ENCODE results near the gene EMX2.

Gene EMX2

DNA sequence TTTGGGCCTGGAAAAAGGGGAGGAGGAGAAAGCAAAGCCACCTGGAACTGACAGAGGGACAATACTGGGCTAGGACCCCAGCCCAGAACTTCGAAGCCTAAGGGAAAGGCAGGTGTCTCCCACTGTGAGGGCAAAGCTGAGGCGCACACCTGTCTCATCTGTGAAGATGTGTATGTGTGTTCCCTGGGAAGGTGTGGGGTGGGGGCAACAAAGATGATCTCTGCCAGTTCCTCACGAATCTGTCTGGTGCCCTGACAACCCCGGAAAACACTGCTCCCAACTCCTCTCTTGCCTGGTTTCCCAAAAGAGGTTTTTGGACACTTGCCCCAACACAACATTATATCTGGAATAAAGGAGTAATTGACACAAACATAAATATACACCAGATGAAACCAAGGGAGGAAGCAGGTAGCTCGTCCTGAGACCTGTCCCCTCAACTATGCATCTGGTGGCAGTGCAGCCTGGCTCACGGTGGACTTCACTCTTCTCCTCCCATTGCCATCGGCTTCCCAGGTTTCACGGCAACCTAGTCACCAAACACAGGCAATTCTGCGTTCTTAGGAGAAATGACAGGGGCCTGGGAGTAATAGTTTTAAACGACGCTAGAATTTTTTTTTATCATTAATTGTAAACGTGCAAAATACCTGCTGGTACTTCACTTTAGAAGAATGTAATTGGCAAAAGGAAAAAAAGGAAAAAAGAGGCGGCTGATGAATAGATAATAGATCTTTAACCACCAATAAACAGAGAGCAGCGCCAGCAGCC, 1.7 kb upstream of the EMX2 start:
- no peaks in the 10 kb centered on the region for H3K9me2 ChIP-seq (replicated peaks; ENCODE audit: control insufficient read depth, low read length)
- no peaks in the 10 kb centered on the region for H4K20me1 ChIP-seq (ENCODE audit: control insufficient read depth, insufficient read depth, low read depth, low read length)
- no peak overlapping the region for H3K4me3 ChIP-seq (ENCODE audit: low read length)
- H3K4me2 ChIP-seq (ENCODE audit: low read length) = no peak overlapping the region
- peaks cover 13% of the 10 kb centered on the region for H3K27me3 ChIP-seq (ENCODE audit: control insufficient read depth, low read length)
- H3K36me3 ChIP-seq (ENCODE audit: control insufficient read depth, low read length) = no peaks in the 10 kb centered on the region
- no peaks in the 10 kb centered on the region for H3K9me3 ChIP-seq (ENCODE audit: control insufficient read depth, insufficient read depth, low read length)
- TF ChIP-seq, protein P1, sequence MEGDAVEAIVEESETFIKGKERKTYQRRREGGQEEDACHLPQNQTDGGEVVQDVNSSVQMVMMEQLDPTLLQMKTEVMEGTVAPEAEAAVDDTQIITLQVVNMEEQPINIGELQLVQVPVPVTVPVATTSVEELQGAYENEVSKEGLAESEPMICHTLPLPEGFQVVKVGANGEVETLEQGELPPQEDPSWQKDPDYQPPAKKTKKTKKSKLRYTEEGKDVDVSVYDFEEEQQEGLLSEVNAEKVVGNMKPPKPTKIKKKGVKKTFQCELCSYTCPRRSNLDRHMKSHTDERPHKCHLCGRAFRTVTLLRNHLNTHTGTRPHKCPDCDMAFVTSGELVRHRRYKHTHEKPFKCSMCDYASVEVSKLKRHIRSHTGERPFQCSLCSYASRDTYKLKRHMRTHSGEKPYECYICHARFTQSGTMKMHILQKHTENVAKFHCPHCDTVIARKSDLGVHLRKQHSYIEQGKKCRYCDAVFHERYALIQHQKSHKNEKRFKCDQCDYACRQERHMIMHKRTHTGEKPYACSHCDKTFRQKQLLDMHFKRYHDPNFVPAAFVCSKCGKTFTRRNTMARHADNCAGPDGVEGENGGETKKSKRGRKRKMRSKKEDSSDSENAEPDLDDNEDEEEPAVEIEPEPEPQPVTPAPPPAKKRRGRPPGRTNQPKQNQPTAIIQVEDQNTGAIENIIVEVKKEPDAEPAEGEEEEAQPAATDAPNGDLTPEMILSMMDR (IDR thresholded peaks at IDR 0.05; ENCODE audit: low read depth, low read length, poor library complexity, severe bottlenecking) = no peak
- TF ChIP-seq EZH2phosphoT487 (IDR thresholded peaks at IDR 0.05; ENCODE audit: borderline replicate concordance, low read length) = no peak
- no peaks in the 10 kb centered on the region for H3F3A ChIP-seq (ENCODE audit: control insufficient read depth, insufficient read depth)
- H3K79me2 ChIP-seq (ENCODE audit: control insufficient read depth, low read length) = no peaks in the 10 kb centered on the region
- no peaks in the 10 kb centered on the region for H3K4me1 ChIP-seq (ENCODE audit: control insufficient read depth, low read length)
- H3K27ac ChIP-seq (ENCODE audit: low read depth, low read length) = no peak overlapping the region

DNA sequence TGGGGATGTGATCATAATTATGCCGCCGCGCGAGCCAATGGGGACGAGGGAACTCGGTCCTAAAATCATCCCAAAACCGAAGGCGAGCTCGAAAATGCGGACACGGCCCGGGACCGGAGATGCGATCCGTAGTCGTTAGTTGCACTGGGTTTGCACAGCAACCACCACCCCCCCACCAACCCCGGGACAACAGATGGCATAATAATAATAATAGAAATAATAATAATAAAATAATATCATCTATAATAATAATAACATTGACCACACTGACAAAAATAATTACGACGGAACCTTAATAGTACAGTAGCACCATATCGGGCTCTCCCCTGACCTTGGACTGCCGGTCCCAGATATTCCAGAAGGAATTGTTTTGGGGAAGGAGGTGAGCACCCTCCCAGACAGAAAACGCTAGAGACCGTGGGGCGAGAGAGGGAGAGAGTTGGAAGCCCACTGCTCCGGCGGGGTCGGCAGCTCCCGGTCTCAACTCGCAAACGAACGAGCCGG, 1.1 kb upstream of the EMX2 start:
- H3K4me2 ChIP-seq (ENCODE audit: low read length) = no peak overlapping the region

DNA sequence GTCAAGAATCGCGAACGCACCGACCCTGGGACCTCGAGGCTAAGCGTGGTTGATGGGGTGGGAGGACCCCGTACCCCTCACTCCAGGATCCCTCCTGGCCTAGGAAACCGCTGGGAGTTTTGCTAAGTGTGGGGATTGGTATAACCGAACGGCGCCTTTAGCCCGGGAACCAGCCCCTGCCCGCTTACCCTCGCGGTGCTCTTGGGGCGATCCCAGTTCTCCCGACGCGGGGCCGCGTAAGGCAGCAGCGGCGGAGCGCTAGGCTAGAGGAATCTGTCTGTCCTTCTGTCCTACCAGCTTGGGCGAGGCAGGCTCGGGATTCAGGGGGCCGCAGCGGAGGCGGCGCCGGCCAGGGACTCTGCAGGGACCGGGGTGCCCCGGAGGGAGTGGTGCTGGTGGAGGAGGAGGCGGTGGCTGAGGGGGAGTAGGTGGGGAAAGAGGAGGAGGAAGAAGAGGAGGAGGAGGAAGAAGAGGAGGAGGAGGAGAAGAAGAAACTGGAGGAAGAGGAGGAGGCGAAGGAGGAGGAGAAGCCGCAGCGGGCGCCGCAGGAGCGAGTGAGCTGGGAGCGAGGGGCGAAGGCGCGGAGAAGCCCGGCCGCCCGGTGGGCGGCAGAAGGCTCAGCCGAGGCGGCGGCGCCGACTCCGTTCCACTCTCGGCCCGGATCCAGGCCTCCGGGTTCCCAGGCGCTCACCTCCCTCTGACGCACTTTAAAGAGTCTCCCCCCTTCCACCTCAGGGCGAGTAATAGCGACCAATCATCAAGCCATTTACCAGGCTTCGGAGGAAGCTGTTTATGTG, 439 bp upstream of the EMX2 start:
- Histone ChIP-seq H4K20me1 (ENCODE audit: control insufficient read depth, insufficient read depth, low read depth, low read length) (no peaks in the 10 kb centered on the region), H3K27me3 (ENCODE audit: control insufficient read depth, low read length) (peaks cover 14% of the 10 kb centered on the region), H3K4me3 (ENCODE audit: low read length) (no peak overlapping the region), H3K9me2 (replicated peaks; ENCODE audit: control insufficient read depth, low read length) (no peaks in the 10 kb centered on the region), H3K36me3 (ENCODE audit: control insufficient read depth, low read length) (no peaks in the 10 kb centered on the region), H3K9me3 (ENCODE audit: control insufficient read depth, insufficient read depth, low read length) (no peaks in the 10 kb centered on the region), H3K4me2 (ENCODE audit: low read length) (no peak overlapping the region), H3F3A (ENCODE audit: control insufficient read depth, insufficient read depth) (no peaks in the 10 kb centered on the region), H3K79me2 (ENCODE audit: control insufficient read depth, low read length) (no peaks in the 10 kb centered on the region), H3K27ac (ENCODE audit: low read depth, low read length) (no peak overlapping the region), H3K4me1 (ENCODE audit: control insufficient read depth, low read length) (no peaks in the 10 kb centered on the region)
- TF ChIP-seq, protein P1 (IDR thresholded peaks at IDR 0.05; ENCODE audit: low read depth, low read length, poor library complexity, severe bottlenecking) = no peak
- no peak for TF ChIP-seq EZH2phosphoT487 (IDR thresholded peaks at IDR 0.05; ENCODE audit: borderline replicate concordance, low read length)

More for the DNA sequence above, 1.1 kb upstream of the EMX2 start:
- no peaks in the 10 kb centered on the region for H3K4me1 ChIP-seq (ENCODE audit: control insufficient read depth, low read length)
- no peaks in the 10 kb centered on the region for H4K20me1 ChIP-seq (ENCODE audit: control insufficient read depth, insufficient read depth, low read depth, low read length)
- no peaks in the 10 kb centered on the region for H3K36me3 ChIP-seq (ENCODE audit: control insufficient read depth, low read length)
- TF ChIP-seq, protein P1 (IDR thresholded peaks at IDR 0.05; ENCODE audit: low read depth, low read length, poor library complexity, severe bottlenecking) = no peak
- no peaks in the 10 kb centered on the region for H3K9me3 ChIP-seq (ENCODE audit: control insufficient read depth, insufficient read depth, low read length)
- H3K27me3 ChIP-seq (ENCODE audit: control insufficient read depth, low read length) = peaks cover 10% of the 10 kb centered on the region
- H3F3A ChIP-seq (ENCODE audit: control insufficient read depth, insufficient read depth) = no peaks in the 10 kb centered on the region
- no peak overlapping the region for H3K27ac ChIP-seq (ENCODE audit: low read depth, low read length)
- H3K79me2 ChIP-seq (ENCODE audit: control insufficient read depth, low read length) = no peaks in the 10 kb centered on the region
- no peak overlapping the region for H3K4me3 ChIP-seq (ENCODE audit: low read length)
- H3K9me2 ChIP-seq (replicated peaks; ENCODE audit: control insufficient read depth, low read length) = no peaks in the 10 kb centered on the region
